Esophagus squamous epithelium (tissue), 5 donors: Measurements from ENCODE around the gene TEX264. TPM values are rescaled to one million over a fixed set of nuclear protein-coding genes. Genes with fewer than 3 reads are reported as not detected.

Experiments
- DNase-seq: peaks from one replicate; lab custom pipeline; 2025; lab: John Stamatoyannopoulos, UW
- H3K27ac ChIP-seq, 4 donors: fragments of 200-600 bp; sonication (generic); one replicate each; pipeline ENCODE4 v1.5.1; 2016 to 2019; ENCODE audit warnings: mild to moderate bottlenecking in 1 of 4
- H3K27me3 ChIP-seq, 4 donors: fragments of 200-600 bp; sonication (generic); 1 replicate in 3 of 4; 2 replicates in 1 of 4; pipeline versions ENCODE4 v1.5.1 to v1.6.0; 2017 to 2021; ENCODE audit warnings: antibody characterized with exemption in 1 of 4
- H3K36me3 ChIP-seq, 3 donors: fragments of 200-600 bp; sonication (generic); one replicate each; pipeline ENCODE4 v1.5.1; 2016 to 2019
- H3K4me1 ChIP-seq, 3 donors: fragments of 200-600 bp; sonication (generic); one replicate each; pipeline ENCODE4 v1.5.1; 2017 to 2019
- H3K4me3 ChIP-seq, 4 donors: fragments of 200-600 bp; sonication (generic); 1 replicate in 3 of 4; 2 replicates in 1 of 4; pipeline ENCODE4 v1.5.1; 2016 to 2019; ENCODE audit warnings: mild to moderate bottlenecking in 2 of 4, moderate library complexity in 1 of 4
- H3K9me3 ChIP-seq, 3 donors: fragments of 200-600 bp; sonication (generic); one replicate each; pipeline ENCODE4 v1.5.1; 2016 to 2019
- POLR2A ChIP-seq, 4 donors: fragments of 450-650 bp; IDR thresholded peaks; one replicate each; pipeline ENCODE4 v1.6.1; 2017; ENCODE audit warnings: antibody characterized with exemption in 4 of 4, mild to moderate bottlenecking in 4 of 4, moderate library complexity in 3 of 4
- WGBS, 2 donors: methylation state at CpG; one replicate each; pipeline ENCODE4 v1.1.5; 2018; 5-methylcytosine and 5-hydroxymethylcytosine counted together
- intact Hi-C: fragments of 100-400 bp; cut with DNase I; formaldehyde crosslinking; loops from one replicate; pipeline ENCODE4 v1.15.0; 2022
- total RNA-seq, 4 donors: library from RNA; depleted of rRNA; stranded (reverse); fragments of >200 nt; gene quantifications; one replicate each; pipeline ENCODE4 v1.1.0, GENCODE V29; 2016
- TF ChIP-seq, protein P1 (sequence below), 6 experiments: fragments of 450-650 bp in 4 of 6; fragments of 200-600 bp in 2 of 6; sonication (generic) in 2 of 6; IDR thresholded peaks; one replicate each; pipeline ENCODE4 v1.5.1; 2016 to 2019; ENCODE audit warnings: antibody characterized with exemption in 6 of 6, mild to moderate bottlenecking in 4 of 6, moderate library complexity in 4 of 6
- donor health status: DM: yes; HTN: yes; CAD: no.

TEX264 gene
- total RNA-seq, 4 donors from 2014 or later: 39.9 to 65.0 (median 57.3) TPM

DNA sequence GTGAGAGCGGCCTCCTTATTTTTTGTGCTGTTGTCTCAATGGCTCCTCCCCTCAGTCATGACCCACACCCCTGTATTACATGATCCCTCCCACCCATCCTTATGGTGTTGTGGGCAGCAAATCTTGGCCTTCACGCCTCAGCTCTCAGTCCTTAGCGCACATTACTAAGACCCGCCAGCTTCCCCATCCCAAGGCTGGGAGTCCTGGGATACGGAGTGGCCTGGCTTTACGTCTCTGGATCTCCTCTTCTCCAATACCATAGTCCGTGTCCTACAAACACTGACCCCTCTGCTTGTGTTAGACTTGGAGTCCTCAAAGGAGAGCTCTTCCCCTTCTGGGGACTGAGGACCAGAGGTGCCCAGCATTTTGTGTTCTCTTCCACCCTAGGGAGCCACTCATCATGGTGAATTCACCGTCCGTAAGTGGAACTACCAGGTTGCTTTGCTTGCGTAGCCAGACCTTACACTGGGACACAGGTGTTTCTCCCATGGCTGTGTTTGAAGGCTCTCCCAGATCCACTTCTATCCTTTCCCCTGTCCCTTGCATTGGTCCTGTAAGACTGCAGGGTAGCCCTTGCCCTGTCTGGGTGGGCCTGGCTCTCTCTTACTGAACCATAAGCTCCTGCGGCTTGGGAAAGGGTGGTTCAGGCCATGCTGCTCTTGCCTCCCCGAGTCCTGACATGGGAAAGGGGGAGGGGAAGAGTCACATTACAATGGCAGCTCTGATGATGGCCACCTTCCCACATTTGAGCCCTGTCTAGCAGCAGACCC lies 49.4 kb downstream of the TEX264 start:
- no peak for DNase-seq
- TF ChIP-seq POLR2A (IDR thresholded peaks at IDR 0.05): no peak
- TF ChIP-seq, protein P1, sequence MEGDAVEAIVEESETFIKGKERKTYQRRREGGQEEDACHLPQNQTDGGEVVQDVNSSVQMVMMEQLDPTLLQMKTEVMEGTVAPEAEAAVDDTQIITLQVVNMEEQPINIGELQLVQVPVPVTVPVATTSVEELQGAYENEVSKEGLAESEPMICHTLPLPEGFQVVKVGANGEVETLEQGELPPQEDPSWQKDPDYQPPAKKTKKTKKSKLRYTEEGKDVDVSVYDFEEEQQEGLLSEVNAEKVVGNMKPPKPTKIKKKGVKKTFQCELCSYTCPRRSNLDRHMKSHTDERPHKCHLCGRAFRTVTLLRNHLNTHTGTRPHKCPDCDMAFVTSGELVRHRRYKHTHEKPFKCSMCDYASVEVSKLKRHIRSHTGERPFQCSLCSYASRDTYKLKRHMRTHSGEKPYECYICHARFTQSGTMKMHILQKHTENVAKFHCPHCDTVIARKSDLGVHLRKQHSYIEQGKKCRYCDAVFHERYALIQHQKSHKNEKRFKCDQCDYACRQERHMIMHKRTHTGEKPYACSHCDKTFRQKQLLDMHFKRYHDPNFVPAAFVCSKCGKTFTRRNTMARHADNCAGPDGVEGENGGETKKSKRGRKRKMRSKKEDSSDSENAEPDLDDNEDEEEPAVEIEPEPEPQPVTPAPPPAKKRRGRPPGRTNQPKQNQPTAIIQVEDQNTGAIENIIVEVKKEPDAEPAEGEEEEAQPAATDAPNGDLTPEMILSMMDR (IDR thresholded peaks at IDR 0.05): no peak

DNA sequence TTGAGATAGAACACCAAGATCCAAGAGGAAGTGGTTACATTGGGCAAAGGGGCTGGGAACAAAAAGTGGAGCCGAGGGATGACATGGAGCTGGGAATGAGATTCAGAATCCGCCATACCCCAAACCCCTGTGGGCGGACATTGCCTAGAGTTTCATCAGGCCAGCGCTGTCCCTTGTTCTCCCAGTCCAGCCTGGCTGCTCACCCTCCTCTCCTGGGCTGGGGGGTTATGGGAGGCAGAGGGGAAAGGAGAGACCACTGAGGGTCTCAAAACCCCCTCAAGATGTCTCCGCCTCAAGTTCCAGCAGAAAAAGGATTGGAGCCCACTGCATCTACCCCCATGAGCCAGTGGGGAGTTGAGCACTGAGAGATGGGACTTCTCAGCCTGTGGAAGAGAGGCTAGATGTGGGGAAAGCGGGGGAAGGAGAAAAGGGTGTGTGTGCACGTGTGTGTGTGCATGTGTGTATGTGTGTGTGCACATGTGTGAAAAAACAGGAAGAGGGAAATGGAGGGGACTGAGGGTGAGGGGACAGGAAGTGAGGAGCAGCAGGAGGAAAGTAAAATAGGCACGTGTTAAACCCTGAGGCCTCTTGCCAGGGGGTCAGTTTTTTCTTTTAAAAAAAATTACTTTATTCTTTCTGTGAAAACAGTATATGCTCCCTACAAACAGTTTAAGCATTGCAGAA lies 50.2 kb downstream of the TEX264 start:
- peaks cover 0 to 7% (median 0%) of the 10 kb centered on the region in 4 donors for H3K27me3 ChIP-seq
- H3K27ac ChIP-seq: no peak overlapping the region
- H3K9me3 ChIP-seq: no peaks in the 10 kb centered on the region
- intact Hi-C loops: no loop called here
- TF ChIP-seq, protein P1 (IDR thresholded peaks at IDR 0.05): no peak
- no peak for TF ChIP-seq POLR2A (IDR thresholded peaks at IDR 0.05)
- H3K36me3 ChIP-seq: no peaks in the 10 kb centered on the region
- H3K4me3 ChIP-seq: no peak overlapping the region
- no peaks in the 10 kb centered on the region for H3K4me1 ChIP-seq
- no peak for DNase-seq
- WGBS, 2 donors: 47 to 58% methylated on average over 4 to 5 of the region's 8 CpGs

More for the DNA sequence above, 49.4 kb downstream of the TEX264 start:
- no peak overlapping the region for H3K27ac ChIP-seq
- H3K4me1 ChIP-seq: no peaks in the 10 kb centered on the region
- 85 to 92% methylated on average over 10 of the region's 12 CpGs for WGBS, 2 donors
- H3K36me3 ChIP-seq: no peaks in the 10 kb centered on the region
- intact Hi-C loops: no loop called here
- no peaks in the 10 kb centered on the region for H3K9me3 ChIP-seq
- no peak overlapping the region for H3K4me3 ChIP-seq
- H3K27me3 ChIP-seq: peaks cover 0 to 7% (median 0%) of the 10 kb centered on the region in 4 donors

DNA sequence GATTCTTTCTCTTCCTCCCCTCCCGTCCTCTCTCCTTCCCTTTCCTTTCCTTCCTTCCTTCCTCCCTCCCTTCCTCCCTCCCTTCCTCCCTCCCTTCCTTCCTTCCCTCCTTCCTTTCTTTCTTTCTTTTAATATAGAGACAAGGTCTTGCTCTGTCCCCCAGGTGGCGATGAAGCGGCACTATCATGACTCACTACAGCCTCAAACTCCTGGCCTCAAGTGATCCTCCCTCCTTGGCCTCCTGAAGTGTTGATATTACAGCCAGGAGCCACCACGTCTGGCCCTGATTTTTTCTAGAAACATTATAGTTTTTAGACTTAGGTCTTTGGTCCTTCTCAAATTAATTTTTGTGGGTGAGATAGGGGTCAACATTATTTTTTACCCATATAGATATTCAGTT lies 51.3 kb downstream of the TEX264 start:
- WGBS, 2 donors: 55 to 66% methylated on average over 4 of the region's 4 CpGs
- DNase-seq: no peak
- H3K36me3 ChIP-seq: no peaks in the 10 kb centered on the region

DNA sequence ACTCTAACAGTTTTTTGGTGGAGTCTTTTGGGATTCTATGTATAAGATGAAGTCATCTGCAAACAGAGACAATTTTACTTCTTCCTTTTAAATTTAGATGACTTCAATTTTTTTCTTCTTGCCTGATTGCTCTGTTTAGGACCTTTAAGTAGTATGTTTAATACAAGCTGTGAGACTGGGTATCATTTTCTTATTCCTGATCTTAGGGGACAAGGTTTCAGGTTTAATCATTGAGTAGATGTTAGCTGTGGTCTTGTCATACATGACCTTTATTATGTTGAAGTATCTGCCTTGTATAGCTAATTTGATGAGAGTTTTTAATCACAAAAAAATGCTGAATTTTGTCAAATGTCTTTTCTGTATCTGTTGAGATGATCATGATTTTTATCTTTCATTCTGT lies 56.4 kb downstream of the TEX264 start:
- Histone ChIP-seq H3K9me3 (no peaks in the 10 kb centered on the region), H3K36me3 (no peaks in the 10 kb centered on the region), H3K4me1 (no peaks in the 10 kb centered on the region), H3K27ac (no peak overlapping the region), H3K27me3 (no peaks in the 10 kb centered on the region), H3K4me3 (no peak overlapping the region)
- intact Hi-C loops: no loop called here
- TF ChIP-seq POLR2A (IDR thresholded peaks at IDR 0.05): no peak
- TF ChIP-seq, protein P1 (IDR thresholded peaks at IDR 0.05): no peak
- no peak for DNase-seq

More for the DNA sequence above, 51.3 kb downstream of the TEX264 start:
- H3K27ac ChIP-seq: no peak overlapping the region
- no peaks in the 10 kb centered on the region for H3K9me3 ChIP-seq
- TF ChIP-seq POLR2A (IDR thresholded peaks at IDR 0.05): no peak
- TF ChIP-seq, protein P1 (IDR thresholded peaks at IDR 0.05): no peak
- intact Hi-C loops: no loop called here
- no peaks in the 10 kb centered on the region for H3K4me1 ChIP-seq
- H3K4me3 ChIP-seq: no peak overlapping the region
- H3K27me3 ChIP-seq: peaks cover 0 to 7% (median 0%) of the 10 kb centered on the region in 4 donors

DNA sequence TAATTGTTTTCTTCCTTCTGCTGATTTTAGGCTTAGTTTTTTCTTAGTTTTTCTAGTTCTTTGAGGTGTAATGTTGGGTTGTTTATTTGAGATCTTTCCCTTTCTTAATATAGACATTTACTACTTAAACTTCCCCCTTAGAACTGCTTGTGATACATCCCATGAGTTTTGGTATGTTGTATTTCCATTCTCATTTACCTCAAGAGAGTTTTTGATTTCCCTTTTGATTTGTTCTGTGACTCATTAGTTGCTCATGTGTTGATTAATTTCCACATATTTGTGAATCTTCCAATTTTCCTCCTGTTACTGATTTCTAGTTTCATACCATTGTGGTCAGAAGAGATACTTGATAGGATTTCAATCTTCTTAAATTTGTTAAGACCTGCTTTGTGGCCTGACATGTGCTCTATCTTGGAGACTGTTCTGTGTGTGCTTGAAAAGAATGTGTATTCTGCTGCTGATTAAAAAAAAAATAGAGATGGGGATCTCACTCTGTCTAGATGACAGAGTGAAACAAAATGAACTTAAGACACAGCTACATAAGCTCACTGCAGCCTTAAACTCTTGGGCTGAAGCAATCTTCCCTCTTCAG lies 58.1 kb downstream of the TEX264 start:
- intact Hi-C loops: no loop called here
- DNase-seq: no peak
- no peaks in the 10 kb centered on the region for H3K36me3 ChIP-seq

More for the DNA sequence above, 58.1 kb downstream of the TEX264 start:
- Histone ChIP-seq H3K9me3 (no peaks in the 10 kb centered on the region), H3K27me3 (no peaks in the 10 kb centered on the region), H3K4me1 (no peaks in the 10 kb centered on the region), H3K4me3 (no peak overlapping the region), H3K27ac (no peak overlapping the region)
- TF ChIP-seq, protein P1 (IDR thresholded peaks at IDR 0.05): no peak
- TF ChIP-seq POLR2A (IDR thresholded peaks at IDR 0.05): no peak
